Fibroblast of skin of abdomen (primary cell): Measurements from ENCODE around the gene ADK. TPM values are rescaled to one million over a fixed set of nuclear protein-coding genes. Genes with fewer than 3 reads are reported as not detected.
"Not testable (repeated sequence)": the region's sequence is repeated elsewhere in the genome, so short reads cannot be mapped to it uniquely, and the experiment has no call there.

Experiments used
- DNase-seq: peaks from one replicate; pipeline ENCODE4 v3.0.0-alpha.2; 2013
- polyA plus RNA-seq, 2 experiments: library from polyadenylated mRNA; unstranded; fragments of 120-200 nt; gene quantifications; one replicate each; pipeline ENCODE4 v1.2.1, GENCODE V29; 2013; ENCODE audit not compliant: insufficient read length in 2 of 2

The ADK gene
- polyA plus RNA-seq (2013, experiment 1 of 2; ENCODE audit: insufficient read length): 30.2 TPM
- polyA plus RNA-seq (2013, experiment 2 of 2; ENCODE audit: insufficient read length): 29.6 TPM

- DNase-seq: peak; percentile 98
Measured at GRCh38 chr10:74150990-74151878, at the start of gene ADK. ADK (plus strand) TSS chr10:74151221; CDS start chr10:74151279, 58 bp downstream.

- DNase-seq: peak; percentile 28
Measured at GRCh38 chr10:74103560-74104258, 47.3 kb upstream of the ADK start.

GRCh38 chr10:74104480-74104879 is 46.5 kb upstream of the ADK start:
- DNase-seq: no peak

DNA sequence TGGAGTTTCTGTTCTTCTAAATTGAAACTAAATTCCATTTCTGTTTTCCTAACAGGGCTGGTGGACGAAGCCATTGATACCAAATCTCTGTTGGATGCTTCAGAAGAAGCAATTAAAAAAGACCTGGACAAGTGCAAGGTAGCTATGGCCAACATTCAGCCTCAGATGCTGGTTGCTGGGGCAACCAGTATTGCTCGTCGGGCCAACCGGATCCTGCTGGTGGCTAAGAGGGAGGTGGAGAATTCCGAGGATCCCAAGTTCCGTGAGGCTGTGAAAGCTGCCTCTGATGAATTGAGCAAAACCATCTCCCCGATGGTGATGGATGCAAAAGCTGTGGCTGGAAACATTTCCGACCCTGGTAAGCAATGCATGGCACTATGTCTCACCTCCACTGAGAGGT is 46.0 kb upstream of the ADK start:
- DNase-seq: no peak

DNA sequence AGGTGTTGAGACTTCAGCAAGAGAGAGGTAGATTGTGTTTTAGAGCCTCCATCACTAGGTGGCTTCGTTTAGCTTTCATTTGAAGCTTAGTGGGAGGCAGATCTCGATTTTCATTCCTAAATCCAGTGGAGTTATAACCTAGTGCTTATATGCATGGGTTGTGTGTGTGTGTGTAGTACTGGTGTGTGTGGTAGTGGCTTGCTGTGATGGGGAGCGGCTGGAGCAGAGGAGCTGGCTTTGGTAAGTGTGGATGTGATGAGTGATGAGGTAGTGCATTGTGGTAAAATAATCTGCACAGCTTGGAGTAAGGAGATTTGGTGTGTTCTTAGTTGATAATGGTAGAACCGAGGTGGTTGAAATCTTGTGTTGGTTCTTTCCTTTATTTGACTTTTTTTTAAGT is 43.6 kb upstream of the ADK start:
- no peak for DNase-seq

DNA sequence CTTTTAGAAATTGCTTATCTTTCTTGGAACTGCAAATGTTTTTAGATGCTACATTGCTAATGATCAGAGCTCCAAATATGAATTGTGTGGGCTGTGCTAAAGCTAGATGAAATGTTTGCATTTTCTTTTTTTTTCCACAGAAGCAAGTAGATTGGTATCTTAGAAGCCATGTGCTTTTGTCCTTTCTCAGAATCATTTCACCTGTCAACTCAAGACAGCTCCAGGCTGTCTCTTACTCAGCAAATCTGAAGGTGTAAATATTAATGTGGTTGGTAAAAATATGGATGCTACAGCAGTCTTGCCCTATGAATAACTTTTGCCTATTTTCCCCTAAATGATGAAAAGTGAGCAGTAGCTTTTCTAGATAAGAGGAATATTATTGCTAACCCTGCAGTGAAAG is 41.6 kb upstream of the ADK start:
- DNase-seq: no peak

DNA sequence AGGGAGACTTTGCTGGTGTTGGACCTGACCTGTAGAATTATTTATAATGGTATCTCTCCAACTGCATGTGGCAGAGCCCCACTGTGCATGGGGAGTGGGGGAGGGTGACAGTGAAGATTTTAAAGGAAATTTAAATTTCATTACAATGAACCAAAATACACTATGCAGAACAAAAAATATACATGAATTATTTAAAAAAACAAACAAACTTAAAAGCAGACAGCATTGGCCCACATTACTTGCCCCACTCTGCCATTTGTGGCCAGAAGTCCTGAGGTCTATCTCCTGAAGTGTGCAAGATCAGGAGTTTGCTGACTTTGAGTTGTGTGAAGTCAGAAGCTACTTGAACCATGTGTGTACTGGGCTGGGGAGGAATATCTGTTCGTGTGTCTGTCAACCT is 40.9 kb upstream of the ADK start:
- DNase-seq: no peak

GRCh38 chr10:74111799-74112198 is 39.2 kb upstream of the ADK start:
- no peak for DNase-seq

- DNase-seq: no peak
Measured at GRCh38 chr10:74113546-74113945, 37.5 kb upstream of the ADK start.

GRCh38 chr10:74114041-74114448 is 37.0 kb upstream of the ADK start:
- DNase-seq: no peak

DNA sequence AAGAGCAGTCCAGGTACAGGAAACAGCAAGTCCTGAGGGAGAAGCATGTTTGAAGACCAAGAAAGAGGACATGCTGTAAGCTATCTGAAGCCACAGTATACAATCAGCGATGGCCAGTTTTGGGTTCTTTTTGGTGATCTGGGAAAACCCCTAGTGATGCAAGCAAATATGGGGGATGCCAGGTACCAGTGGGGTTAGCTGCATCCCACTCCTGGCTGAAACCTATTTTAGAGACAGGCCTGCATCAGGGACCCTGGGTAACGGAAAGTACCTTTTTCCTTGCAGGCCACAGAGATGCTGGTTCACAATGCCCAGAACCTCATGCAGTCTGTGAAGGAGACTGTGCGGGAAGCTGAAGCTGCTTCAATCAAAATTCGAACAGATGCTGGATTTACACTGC is 33.3 kb upstream of the ADK start:
- DNase-seq: no peak

GRCh38 chr10:74118804-74119203 is 32.2 kb upstream of the ADK start:
- no peak for DNase-seq

- DNase-seq: no peak
Measured at GRCh38 chr10:74120911-74121310, 30.1 kb upstream of the ADK start.

DNA sequence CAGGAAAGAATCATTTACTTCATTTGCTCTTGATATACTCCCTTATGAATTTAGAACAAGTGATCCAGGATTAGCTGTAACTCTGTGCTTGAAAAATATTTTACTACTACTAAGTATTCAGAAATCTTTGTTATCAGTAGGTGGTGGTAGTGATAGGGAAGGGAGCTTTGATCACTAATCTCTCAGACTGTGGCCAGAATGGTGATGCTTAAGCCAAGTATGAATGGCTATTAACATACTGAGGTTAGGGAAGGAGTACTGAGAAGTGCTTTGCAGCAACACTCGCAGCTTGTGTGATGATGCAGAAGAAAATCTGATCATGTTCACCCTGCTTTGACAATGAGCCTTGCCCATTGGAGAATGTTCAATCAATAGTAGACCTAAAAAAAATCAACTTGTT is 29.7 kb upstream of the ADK start:
- DNase-seq: no peak

DNA sequence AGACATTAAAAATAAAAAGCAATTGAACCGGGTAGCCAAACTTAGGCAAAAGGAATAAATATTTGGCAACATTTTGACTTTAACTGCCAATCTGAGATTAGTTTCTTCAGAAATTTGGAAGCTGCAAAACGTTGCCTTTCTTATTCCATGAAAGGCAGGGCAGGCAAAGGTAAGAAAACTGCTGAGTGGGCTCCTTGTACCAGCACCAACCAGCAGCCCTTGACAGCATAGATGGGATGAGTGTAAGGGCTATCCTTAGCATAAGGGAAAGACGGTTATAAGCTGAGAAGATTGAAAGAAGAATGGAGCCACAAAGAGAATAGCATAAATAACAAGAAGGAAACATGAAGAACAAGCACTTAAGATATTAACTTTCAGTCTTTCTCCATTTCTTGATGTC is 29.0 kb upstream of the ADK start:
- DNase-seq: no peak

DNA sequence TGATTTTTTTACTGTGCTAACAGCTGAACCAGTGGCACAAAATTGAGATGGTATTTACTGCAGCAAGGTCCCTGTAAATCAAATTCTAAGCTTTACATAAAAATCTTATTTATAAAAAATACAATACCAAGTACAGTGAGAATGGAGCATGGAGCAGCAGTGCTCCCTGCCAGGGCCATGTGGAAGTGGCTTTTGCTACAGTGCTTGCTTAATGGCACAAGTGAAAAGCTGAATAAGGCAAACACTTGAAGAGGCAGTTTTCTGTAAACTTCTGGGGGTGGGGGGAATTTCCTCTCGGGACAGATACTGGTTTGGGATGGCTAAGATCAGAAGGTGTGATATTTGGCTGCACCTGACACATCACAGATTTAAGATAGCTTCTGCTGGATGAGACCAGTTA is 27.9 kb upstream of the ADK start:
- DNase-seq: no peak

DNA sequence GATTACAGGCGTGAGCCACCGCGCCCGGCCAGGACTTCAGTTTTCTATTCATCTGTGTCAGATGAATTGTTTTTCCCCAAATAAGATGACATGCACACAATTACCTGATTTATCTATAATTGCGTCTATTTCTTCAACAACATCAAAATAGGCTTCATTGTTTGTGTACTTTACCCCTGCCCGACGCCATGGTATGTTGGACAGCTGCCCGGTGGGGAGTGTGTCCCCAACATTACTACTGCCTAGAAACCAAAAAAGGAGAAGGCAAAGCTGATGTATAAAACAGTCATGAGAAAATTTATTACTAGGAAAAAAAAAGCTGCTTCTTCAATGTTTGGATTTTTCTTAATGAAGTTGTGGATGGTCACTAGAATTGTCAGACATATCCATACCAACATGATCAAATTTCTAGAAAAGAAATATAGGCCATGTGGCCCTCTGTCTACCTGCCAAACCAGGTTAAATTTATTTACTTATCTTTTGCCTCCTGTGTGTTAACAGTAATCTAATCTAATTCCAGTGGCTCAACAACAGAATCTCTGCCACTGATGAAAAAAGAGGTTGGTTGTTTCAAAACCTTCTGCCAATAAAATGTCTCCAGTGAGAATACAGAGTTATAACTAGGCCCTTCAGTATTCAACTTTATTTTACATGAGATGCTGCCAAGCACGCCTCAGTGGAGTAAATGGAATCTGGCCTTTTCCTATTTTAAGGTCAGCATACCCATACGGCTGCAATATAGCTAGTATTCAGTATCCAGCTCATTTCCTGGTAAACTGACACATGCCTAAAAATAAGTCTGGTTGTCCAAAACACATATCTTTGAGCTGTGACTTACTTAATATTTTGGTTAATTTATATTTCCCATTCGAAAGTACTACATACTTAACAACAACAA is 16.8 kb upstream of the ADK start:
- DNase-seq: no peak

DNA sequence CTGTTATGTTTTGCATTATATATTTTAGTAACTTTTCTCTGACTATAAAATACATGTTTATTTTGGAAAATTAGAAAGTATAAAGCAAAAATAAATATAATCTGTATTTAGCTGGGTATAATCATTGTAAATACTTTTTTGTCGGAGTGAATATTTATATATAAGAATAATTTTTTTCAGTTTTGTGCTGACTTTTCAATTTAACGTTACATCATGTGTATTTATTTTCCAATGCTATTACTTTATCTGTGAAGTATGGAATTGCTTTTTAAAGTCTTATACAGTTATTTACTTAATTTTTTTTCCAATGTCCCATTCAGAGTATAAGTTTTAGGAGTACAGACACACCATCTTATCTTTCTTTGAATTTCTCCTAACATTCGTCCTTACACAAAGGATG is 15.6 kb upstream of the ADK start:
- DNase-seq: no peak

DNA sequence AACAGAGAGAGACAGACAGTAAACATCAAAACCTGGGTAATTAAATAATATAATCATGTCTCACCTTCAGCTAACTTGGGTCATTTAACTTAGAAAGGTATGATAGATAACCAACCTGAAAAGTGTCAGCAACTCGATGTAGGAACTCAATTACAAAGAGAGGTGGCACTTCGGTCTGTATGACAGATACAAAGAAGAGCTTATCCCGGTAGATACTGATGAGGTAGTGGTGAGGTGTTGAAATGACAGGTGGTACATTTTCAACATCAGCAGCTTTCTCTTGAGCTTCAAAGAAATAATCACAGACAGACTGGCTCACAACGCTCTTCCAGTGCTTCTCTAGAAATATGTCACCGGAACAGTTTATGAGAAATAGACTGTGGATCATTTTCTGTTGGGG is 13.0 kb upstream of the ADK start:
- DNase-seq: no peak

DNA sequence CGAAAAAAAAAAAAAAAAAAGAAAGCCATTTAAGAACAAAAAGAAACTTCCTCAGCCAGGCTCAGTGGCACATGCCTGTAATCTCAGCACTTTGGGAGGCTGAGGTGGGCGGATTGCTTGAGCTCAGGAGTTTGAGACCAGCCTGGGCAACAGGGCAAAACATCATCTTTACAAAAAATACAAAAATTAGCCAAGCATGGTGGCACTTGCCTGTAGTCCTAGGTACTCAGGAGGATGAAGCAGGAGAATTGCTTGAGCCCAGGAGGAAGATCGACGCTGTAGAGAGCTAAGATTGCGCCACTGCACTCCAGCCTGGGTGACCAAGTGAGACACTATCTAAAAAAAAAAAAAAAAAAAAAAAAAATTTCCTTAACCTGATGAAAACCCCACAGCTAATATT is 12.4 kb upstream of the ADK start:
- not testable (repeated sequence) for DNase-seq

DNA sequence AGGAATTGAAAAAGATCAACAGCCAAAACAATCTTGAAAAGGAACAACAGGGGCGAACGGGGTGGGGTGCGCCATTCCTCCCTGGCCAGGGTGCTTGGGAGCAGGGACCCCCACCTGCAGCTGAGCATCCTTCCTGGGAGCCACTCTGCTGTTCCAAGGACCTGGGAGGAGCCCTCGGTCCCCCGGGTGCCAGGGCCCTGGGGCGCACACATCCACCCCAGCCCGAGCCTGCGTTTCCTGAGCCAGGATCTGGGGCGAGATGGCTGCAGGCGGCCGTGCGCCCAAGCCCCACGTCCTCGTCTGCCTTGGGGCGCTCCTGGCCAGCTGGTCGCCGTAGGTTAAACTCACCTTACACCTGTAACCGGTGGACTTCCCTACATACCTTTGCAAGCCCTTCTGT is 11.0 kb upstream of the ADK start:
- no peak for DNase-seq

GRCh38 chr10:74140553-74140952 is 10.5 kb upstream of the ADK start:
- no peak for DNase-seq

GRCh38 chr10:74145133-74145532 is 5.9 kb upstream of the ADK start:
- DNase-seq: peak; percentile 82
